GM18502 (cell line): Measurements from ENCODE around the gene ITFG1.
"Not testable (repeated sequence)": the region's sequence is repeated elsewhere in the genome, so short reads cannot be mapped to it uniquely, and the experiment has no call there.

Source experiments
- ATAC-seq: cut with Tn5 transposase; IDR thresholded peaks from one replicate; pipeline ENCODE4 v1.9.1; 2021; ENCODE audit warnings: mild to moderate bottlenecking; ENCODE audit not compliant: unreplicated experiment, poor library complexity

ITFG1 gene

GRCh38 chr16:47180073-47180472 is 280.8 kb downstream of the ITFG1 start:
- no peak for ATAC-seq

DNA sequence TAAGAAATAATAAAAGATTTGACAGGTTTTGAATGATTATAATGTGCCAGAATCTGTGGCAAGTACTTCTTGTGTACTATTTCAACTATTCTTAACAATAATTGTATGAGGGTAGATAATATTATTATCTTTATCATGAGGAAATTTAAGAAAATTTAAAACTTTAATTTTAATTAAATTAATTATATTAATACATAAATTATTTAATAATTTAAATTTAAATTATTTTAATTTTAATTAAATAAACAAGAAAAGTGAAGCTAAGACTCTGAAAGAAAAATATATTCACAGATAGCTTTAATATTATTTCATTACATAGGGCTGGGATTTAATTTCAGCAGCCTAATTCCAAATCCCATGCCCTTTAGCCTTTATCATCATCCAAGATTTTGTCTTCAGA is 285.7 kb downstream of the ITFG1 start:
- no peak for ATAC-seq

DNA sequence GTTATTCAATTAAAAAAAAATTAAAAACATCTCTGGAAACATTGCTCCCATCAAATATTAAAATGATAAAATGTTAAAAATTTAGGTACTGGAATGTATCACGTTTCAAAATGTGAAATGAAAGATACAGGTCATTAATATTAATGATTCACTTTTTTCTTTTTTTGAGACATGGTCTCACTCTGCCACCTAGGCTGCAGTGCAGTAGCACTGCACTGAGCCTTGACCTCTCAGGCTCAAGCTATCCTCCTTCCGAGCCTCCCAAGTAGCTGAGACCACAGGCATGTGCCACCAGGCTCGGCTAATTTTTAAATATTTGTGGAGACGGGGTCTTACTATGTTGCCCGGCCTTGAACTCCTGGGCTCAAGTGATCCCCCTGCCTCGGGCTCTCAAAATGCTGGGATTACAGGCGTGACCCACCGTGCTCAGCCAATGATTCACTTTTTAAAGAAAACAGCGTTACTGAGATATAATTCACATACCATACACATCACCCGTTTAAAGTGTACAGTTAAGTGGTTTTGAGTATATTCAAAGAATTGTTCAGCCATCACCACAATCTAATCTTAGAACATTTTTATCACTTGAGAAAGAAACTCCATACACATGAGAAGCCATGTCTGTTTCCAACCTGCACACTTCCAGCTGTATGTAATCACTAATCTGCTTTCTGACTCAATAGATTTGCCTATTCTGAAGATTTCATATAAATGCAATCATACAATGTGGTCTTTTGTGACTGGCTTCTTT is 298.0 kb downstream of the ITFG1 start:
- no peak for ATAC-seq

GRCh38 chr16:47161464-47161863 is 299.4 kb downstream of the ITFG1 start:
- no peak for ATAC-seq

DNA sequence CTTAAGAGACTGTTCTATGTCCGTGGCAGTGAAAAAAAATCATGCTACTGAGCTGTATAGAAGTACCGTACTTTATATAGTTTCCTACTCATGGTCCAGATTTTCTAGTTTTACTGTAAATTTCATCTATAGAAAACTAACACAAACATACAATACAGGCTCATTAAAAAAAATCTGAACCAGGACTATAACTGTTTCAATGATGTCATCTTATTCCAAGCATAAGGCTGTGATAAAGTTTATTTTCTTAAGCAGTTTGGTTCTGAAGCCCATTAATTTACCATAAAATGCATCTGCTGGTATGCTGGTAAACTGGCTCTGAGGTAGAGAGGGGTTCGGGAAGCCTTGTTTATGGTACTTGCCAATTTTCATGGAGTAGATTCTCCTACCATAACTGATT is 300.4 kb downstream of the ITFG1 start:
- no peak for ATAC-seq

DNA sequence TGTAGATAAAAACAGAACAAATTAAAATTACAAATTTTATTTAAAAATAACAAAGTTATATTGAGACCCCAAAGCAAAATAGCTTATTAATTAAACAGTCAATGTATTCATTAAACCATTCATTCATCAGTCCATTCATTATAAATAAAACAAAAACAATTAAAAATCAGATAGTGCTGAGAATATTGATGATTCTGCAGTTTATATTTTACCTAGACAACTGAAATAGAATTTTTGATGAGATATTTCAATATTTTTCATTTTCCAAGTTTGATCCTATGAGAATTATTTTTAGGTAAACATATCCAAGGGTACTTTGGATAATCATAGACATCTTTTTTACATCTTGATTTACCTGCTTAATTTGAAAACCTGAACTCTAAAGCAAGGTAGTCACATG is 301.9 kb downstream of the ITFG1 start:
- ATAC-seq: no peak

DNA sequence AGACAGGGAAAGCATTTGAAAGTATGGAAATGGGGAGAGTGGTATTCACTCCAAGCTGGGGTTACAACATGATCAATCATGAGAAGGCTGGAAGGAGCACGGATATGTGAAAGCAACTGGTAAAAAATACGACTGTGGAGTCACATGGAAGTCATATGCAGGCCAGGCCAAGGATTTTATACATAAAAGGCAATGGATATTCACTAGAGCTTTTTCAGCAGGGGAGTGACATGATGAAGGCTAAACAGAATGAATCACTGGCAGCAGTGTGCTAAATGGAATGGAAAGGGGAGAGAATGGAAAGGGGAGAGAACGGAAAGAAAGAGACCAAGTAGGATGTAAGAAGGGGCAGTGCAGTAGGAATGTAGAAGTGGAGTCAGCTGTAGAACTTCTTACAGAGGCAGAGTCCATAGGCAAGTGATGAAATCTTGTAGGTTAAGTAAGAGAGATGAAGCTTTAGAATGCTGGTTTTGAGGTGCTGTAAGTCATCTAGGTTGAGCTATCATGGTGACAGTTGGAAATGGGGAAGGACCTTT is 304.1 kb downstream of the ITFG1 start:
- ATAC-seq: no peak

DNA sequence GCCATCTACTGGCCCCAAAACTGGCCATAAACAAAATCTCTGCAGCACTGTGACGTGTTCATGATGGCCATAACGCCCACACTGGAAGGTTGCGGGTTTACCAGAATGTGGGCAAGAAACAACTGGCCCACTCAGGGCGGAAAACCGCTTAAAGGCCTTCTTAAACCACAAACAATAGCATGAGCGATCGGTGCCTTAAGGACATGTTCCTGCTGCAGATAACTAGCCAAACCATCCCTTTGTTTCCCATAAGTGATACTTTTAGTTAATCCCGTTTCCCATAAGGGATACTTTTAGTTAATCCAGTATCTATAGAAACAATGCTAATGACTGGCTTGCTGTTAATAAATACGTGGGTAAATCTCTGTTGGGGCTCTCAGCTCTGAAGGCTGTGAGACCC is 308.4 kb downstream of the ITFG1 start:
- ATAC-seq: not testable (repeated sequence)

DNA sequence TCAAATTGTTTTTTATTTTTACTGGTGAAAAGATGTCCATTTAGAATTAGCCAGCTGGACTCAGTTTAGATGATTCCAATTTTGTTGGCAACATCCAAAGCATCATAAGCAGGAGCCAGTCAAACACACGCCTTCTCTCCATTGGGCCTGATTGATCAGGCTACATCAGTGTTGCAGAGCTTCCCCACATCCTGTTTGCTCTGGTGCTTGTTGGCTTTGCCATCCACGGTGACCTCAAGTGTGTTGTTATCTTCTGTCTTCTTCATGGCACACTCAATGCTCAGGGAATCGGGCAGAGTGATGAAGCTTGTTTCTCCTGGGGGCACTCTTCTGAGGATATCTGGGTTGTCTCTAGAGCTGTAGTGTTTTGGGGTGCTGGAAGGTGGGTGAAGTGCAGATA is 310.8 kb downstream of the ITFG1 start:
- ATAC-seq: no peak

- no peak for ATAC-seq
Observed at GRCh38 chr16:47144559-47144877, 316.3 kb downstream of the ITFG1 start.

DNA sequence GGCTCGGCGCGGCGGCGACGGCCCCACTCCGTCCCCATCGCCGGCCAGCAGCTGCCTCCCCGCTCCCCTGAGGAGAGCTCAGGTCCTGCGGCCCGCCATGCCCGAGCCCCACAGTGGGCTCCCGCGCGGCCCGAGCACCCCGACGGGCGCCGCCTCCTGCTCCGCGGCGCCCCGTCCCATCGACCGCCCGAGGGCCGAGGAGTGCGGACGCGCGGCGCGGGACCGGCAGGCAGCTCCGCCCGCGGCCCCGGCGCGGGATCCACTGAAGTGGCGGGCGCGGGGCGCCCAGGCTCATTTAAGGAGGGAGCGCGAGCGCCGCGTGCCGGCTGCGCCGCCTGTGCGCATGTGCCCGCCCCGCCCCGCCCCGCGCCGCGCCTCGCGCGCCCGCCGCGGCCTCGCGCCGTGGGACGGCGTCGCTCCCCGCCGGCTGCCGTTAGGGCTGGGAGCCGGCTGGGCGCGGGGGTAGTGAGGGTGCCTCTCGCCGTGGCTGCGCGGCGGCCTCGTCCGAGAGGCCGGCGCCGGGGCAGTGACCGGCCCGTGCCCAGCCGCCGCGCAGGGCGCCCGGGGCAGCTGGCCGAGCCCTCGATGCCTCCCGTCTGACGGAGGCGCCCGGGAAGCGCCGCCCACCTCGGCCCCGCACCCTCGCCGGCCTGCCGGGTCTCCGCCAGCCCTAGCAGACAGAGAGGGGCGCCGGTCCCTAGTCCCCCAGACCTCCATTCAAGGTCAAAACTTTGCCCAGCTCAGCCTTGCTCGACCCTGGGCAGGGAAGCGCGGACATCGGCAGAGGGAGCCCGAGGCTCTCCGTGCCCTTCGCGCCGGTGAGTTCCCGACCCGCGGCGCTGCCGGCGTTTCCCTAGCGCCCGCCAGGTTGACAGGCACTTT is 316.9 kb downstream of the ITFG1 start, which contains the start of gene NETO2:
Gene NETO2 (minus strand): TSS at position 269 of the 882 bp plus-strand sequence. CDS start 333 bp downstream, outside the sequence.
- peak; percentile 58 for ATAC-seq

DNA sequence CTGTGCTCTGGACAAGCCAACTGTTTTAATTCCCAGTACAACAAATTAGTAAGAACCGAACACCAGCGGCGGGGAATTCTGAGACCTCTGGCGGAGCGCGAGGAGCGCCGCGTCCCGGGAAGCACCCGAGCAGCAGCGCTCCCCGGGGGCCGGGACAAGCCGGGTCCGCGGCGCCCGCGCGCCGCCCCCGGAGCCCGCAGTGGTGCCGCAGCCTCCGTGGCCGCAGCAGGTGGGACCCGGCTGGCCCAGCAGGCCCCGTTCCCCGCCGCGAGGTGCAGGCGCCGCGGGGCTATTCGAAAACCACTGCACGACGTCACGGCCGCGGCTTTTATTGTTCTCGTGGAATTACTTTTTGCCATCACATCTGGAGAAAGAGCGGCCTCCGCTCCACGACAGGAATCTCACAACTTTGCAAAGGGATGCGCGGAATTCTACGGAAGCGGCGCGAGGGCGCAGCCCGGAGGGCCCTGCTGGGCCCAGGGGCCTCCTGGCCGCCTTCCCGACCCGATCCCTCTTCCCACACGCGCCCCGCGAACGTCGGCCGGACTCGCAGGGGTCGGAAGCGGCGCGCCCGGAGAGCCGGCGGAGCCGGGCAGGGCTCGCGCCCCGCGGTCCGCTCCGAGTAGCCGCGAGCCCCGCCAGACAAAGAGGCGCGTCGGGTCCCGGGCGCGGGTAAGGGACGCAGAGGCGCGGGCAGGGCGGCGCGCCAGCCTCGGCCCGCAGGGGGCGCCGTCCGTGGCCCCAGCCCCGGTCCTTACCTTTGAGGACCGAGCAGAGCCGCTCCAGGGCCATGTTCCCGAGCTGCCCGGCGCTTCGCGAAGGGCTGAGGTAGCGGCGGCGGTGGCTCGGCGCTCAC is 317.8 kb downstream of the ITFG1 start:
- ATAC-seq: peak; percentile 72

- no peak for ATAC-seq
Observed at GRCh38 chr16:47142486-47142820, 318.4 kb downstream of the ITFG1 start.

DNA sequence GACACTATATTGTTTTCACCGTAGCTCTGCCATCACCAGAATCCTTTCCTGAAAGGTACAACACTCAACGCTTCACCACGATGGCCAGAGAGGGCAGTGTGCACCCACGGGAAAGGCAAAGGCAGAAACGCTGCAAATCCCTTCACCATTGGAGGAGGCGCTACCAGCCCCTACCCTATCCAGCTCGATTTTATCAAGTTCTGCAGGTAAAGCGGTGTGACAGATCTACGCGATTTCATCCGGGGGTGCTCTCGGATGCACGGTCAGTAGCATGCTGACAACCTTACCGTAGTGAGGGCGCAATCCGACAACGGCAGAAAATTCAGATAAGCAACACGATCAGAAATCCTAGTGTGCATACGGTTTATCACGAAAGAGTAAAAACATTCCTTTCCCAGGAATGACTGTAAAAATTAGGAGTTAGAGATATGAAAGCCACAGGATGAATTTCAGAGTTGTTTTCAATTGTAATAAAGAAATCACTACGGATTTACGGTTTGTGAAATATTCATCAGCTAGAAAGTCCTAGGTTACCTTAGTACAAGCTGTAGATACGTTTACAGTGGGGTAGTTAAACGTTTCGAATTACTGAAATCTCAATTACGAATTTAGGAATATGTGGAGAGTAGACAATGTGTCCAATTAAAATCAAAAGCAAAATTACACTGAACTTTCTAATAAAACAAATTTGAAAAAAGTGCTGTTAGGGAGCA is 318.9 kb downstream of the ITFG1 start:
- peak; percentile 61 for ATAC-seq

DNA sequence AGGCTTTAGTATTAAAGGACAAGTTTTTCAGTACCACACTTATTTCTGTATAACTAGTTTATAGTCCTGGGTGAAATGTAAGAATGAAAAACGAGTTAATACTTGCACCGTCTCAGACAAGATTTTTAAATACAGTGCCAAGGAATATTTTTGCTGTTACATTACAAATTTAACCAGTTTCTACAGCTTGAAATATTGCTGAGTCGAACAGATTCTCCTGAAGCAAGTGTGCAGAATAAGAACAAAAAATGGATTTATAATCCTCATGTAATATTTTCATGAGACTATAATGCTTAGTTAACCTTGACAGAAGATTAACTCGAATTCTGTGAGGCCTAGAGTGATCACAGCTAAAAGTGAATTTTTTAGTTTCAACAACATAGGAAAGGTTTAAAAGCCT is 320.2 kb downstream of the ITFG1 start:
- no peak for ATAC-seq

DNA sequence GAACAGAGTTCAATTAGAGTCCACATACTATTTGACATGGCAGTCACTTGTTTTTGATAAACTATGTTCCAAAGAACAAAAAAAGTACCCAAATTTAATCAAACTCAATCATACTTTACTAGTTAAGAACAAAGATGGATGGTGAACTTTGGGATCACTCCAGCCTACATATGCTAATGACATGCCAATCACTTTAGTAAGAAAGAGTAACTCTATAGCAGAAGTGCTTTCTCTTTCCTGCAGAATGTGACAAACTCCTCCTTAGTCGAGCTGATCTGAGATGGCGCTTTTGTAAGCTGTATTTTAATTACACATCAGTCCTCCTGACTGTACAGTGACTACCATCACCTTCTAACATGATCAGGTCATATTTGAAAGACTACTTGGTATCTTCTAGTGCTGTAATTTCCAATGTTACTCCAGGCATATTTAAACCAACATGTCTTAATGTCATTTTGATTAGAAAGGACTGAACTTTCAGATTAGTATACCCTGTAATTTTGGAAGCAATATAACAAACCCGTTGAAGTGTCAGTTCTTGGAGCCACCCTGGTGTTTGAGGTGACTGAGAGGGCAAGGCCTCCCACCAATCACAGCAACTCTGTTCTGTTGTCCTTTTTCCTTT is 321.2 kb downstream of the ITFG1 start:
- no peak for ATAC-seq

DNA sequence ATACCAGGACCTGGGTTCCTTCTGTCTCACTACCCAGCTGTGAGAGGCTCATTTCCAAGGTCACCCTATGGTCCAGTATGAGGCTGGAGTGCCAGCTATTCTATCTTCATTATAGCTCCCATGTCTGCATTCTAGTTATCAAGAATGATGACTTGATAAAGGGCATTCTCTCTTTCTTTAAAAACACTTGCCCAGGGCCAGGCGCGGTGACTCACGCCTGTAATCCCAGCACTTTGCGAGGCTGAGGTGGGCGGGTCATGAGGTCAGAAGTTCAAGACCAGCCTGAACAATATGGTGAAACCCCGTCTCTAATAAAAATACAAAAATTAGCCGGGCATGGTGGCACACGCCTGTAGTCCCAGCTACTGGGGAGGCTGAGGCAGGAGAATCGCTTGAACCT is 322.9 kb downstream of the ITFG1 start:
- not testable (repeated sequence) for ATAC-seq

DNA sequence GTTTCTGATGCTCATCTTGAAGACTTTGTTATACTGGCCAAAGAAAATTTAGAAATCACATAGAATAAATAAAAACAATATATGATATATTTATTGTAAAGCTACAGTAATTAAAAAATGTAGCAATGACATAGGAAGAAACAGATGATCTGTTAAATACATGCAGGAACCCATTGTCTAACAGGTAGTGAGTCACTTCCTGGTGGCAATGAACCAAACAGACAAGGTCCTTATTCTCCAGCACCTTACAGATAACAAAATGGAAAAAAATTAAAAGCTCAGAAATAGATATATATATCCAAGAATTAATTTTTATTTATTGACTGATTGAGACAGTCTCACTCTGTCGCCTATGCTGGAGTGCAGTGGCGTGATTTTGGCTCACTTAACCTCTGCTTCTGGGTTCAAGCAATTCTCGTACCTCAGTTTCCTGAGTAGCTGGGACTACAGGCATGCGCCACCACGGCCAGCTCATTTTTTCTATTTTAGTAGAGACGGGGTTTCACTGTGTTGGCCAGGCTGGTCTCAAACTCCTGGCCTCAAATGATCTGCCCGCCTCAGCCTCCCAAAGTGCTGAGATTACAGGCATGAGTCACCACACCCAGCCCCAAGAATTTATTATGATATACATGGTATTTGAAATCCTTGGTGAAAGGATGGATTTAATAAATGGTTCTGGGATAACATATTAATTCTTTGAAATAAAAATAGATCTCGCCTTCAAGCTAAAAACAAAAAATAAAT is 324.6 kb downstream of the ITFG1 start:
- ATAC-seq: no peak

DNA sequence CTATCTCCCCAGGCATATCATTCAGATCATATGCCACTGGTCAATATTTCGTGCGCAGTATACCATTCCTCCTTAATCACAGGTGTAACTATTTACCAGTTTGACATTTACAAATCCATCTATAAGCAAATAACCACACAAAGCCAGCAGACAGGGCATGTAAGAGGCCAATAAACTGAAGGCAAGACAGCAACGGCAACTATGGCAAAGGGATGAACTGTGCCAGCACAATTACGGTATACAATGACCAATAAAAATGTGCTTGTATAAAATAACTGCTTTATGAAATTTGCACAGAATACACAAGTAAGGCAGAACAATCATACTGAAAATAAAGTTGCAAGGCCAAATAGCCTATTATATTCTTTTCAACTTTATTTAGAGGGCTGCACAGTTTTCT is 326.3 kb downstream of the ITFG1 start:
- no peak for ATAC-seq
